ENCODE measurements around the gene TRIML2.

DNA sequence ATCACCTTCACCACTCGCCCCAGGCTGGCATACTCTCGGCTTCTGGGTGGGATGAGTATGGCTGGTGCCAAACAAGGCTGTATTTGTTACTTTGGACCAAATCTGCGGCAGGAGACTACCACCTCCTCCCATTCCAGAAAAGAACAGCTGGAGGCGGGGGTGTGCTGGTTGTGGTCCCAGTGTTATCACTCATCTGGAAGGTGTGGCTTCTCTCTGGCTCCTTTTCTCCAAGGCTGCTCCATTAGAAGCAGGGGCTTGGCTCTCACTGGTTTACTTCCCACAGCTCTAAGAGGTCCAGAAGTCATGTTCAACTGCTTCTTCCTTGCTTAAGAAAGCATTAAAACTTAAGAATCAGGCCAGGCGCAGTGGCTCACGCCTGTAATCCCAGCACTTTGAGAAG, 2.6 kb upstream of the TRIML2 start:
- TF ChIP-seq, protein P1, sequence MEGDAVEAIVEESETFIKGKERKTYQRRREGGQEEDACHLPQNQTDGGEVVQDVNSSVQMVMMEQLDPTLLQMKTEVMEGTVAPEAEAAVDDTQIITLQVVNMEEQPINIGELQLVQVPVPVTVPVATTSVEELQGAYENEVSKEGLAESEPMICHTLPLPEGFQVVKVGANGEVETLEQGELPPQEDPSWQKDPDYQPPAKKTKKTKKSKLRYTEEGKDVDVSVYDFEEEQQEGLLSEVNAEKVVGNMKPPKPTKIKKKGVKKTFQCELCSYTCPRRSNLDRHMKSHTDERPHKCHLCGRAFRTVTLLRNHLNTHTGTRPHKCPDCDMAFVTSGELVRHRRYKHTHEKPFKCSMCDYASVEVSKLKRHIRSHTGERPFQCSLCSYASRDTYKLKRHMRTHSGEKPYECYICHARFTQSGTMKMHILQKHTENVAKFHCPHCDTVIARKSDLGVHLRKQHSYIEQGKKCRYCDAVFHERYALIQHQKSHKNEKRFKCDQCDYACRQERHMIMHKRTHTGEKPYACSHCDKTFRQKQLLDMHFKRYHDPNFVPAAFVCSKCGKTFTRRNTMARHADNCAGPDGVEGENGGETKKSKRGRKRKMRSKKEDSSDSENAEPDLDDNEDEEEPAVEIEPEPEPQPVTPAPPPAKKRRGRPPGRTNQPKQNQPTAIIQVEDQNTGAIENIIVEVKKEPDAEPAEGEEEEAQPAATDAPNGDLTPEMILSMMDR (IDR thresholded peaks at IDR 0.05; ENCODE audit: low read length), result no peak
- TF ChIP-seq EZH2 (optimal IDR thresholded peaks at IDR 0.05; ENCODE audit: low read depth, low read length), result no peak

Measured in MM.1S (cell line).